GM12878 (cell line): ENCODE data around the gene PPP6R2. TPM values are rescaled to one million over a fixed set of nuclear protein-coding genes. Genes with fewer than 3 reads are reported as not detected.

Source experiments
- ATAC-seq: fragments of 200-7000 bp; cut with Tn5 transposase; 3 replicates; pipeline ENCODE4 v1.9.1; 2020; ENCODE audit warnings: mild to moderate bottlenecking, moderate library complexity
- BruUV-seq: library from RNA; stranded (reverse); fragments of 400-500 nt; replicated peaks from 2 replicates; lab custom pipeline; 2021; lab: Mats Ljungman, UMichigan
- CTCF ChIA-PET: fragments of 300-600 bp; sonication (Branson Sonifier 250); formaldehyde crosslinking; extraction: SDS; loops from one replicate; lab custom pipeline; 2021; ENCODE audit warnings: inconsistent platforms; lab: Yijun Ruan, JAX
- POLR2A ChIA-PET: fragments of 350-600 bp; formaldehyde crosslinking; extraction: SDS; loops from one replicate; lab custom pipeline; 2021; ENCODE audit warnings: inconsistent platforms; lab: Charles Lee
- RAD21 ChIA-PET: fragments of 300-600 bp; sonication (Branson Sonifier 250); formaldehyde crosslinking; loops from one replicate; lab custom pipeline; 2023; ENCODE audit warnings: antibody characterized with exemption; ENCODE audit not compliant: unreplicated experiment; lab: Charles Lee
- SMC1A ChIA-PET: fragments of 300-600 bp; sonication (Branson Sonifier 250); formaldehyde crosslinking; loops from one replicate; lab custom pipeline; 2023; ENCODE audit not compliant: unreplicated experiment, uncharacterized antibody; lab: Charles Lee
- DNase-seq: peaks from one replicate; pipeline ENCODE4 v3.0.0-alpha.2; 2011; ENCODE audit warnings: low read depth, low spot score
- FAIRE-seq: peaks from 3 replicates; lab custom pipeline; 2011; peaks lifted over from hg19 to GRCh38; lab: Jason Lieb, UNC
- H2AFZ ChIP-seq: 2 replicates; pipeline ENCODE4 v1.6.0; 2011; ENCODE audit warnings: low read depth, low read length, control low read depth; ENCODE audit not compliant: control insufficient read depth
- H3K27ac ChIP-seq: 2 replicates; pipeline ENCODE4 v1.5.1; 2011; ENCODE audit warnings: control low read depth; ENCODE audit not compliant: control insufficient read depth, insufficient read depth
- H3K27me3 ChIP-seq, 2 experiments: replicated peaks in 1 of 2; 2 replicates each; pipeline versions ENCODE4 v1.6.0 to v1.6.1; 2011; ENCODE audit warnings: low read length in 1 of 2; ENCODE audit not compliant: control insufficient read depth in 2 of 2, insufficient read depth in 2 of 2
- H3K36me3 ChIP-seq, 2 experiments: 2 replicates each; pipeline ENCODE4 v1.5.1; 2011; ENCODE audit warnings: low read length in 1 of 2; ENCODE audit not compliant: control insufficient read depth in 2 of 2, insufficient read depth in 2 of 2
- H3K4me1 ChIP-seq: 2 replicates; pipeline ENCODE4 v1.6.1; 2011; ENCODE audit warnings: mild to moderate bottlenecking, low read length, moderate library complexity, mixed read lengths; ENCODE audit not compliant: control insufficient read depth, insufficient read depth
- H3K4me2 ChIP-seq: 2 replicates; pipeline ENCODE4 v1.6.0; 2011; ENCODE audit warnings: control low read depth; ENCODE audit not compliant: control insufficient read depth, insufficient read depth
- H3K4me3 ChIP-seq: fragments of 200-600 bp; sonication (generic); 2 replicates; pipeline ENCODE4 v1.5.1; 2016
- H3K79me2 ChIP-seq: 2 replicates; pipeline ENCODE4 v1.6.0; 2011; ENCODE audit warnings: low read length; ENCODE audit not compliant: control insufficient read depth, insufficient read depth
- H3K9ac ChIP-seq: 2 replicates; pipeline ENCODE4 v1.8.0; 2011; ENCODE audit warnings: low read length, control low read depth, mixed read lengths; ENCODE audit not compliant: control insufficient read depth, insufficient read depth
- H3K9me3 ChIP-seq: replicated peaks from 3 replicates; pipeline ENCODE4 v1.5.1; 2011; ENCODE audit warnings: mild to moderate bottlenecking, low read length; ENCODE audit not compliant: control insufficient read depth, insufficient read depth
- H4K20me1 ChIP-seq: 2 replicates; pipeline ENCODE4 v1.6.0; 2011; ENCODE audit not compliant: control insufficient read depth, insufficient read depth
- BCL11A ChIP-seq: IDR thresholded peaks from 2 replicates; pipeline ENCODE4 v1.6.1; 2011; ENCODE audit warnings: low read depth, low read length
- GATAD2B ChIP-seq: fragments of 450-650 bp; conservative IDR thresholded peaks from 2 replicates; pipeline ENCODE4 v1.6.1; 2017; ENCODE audit warnings: low read depth, mild to moderate bottlenecking, moderate library complexity
- HSF1 ChIP-seq: fragments of 150-350 bp; IDR thresholded peaks from 2 replicates; pipeline ENCODE4 v1.6.1; 2014; ENCODE audit warnings: mild to moderate bottlenecking, low read depth, low read length
- IKZF2 ChIP-seq, 2 experiments: fragments of 450-650 bp; IDR thresholded peaks; 2 replicates each; pipeline ENCODE4 v1.6.1; 2017; ENCODE audit warnings: mild to moderate bottlenecking in 2 of 2, moderate library complexity in 2 of 2
- JUND ChIP-seq: IDR thresholded peaks from 2 replicates; pipeline ENCODE4 v1.6.1; 2012; ENCODE audit warnings: low read depth, mild to moderate bottlenecking, low read length, improper control_type of control experiment, moderate library complexity
- NBN ChIP-seq: fragments of 450-650 bp; IDR thresholded peaks from 2 replicates; pipeline ENCODE4 v1.6.1; 2016
- POLR2AphosphoS5 ChIP-seq: IDR thresholded peaks from 2 replicates; pipeline ENCODE4 v1.6.1; 2011; ENCODE audit warnings: mild to moderate bottlenecking, low read length, inconsistent platforms
- TAF1 ChIP-seq: IDR thresholded peaks from 2 replicates; pipeline ENCODE4 v1.6.1; 2011; ENCODE audit warnings: mild to moderate bottlenecking, low read depth, low read length, borderline replicate concordance
- WRNIP1 ChIP-seq: IDR thresholded peaks from 2 replicates; pipeline ENCODE4 v1.6.1; 2011; ENCODE audit warnings: low read depth, low read length, improper control_type of control experiment, borderline replicate concordance
- ZBTB11 ChIP-seq: fragments of 450-650 bp; formaldehyde crosslinking; IDR thresholded peaks from 2 replicates; pipeline ENCODE4 v1.5.0; 2022; ENCODE audit warnings: mild to moderate bottlenecking, missing genetic modification characterization
- ZBTB33 ChIP-seq: fragments of 450-650 bp; IDR thresholded peaks from 2 replicates; pipeline ENCODE4 v1.6.1; 2017; ENCODE audit warnings: mild to moderate bottlenecking
- ZNF274 ChIP-seq: IDR thresholded peaks from one replicate; pipeline ENCODE4 v1.8.0; 2011; ENCODE audit not compliant: insufficient read length, insufficient read depth
- ZNF592 ChIP-seq: fragments of 450-650 bp; IDR thresholded peaks from 2 replicates; pipeline ENCODE4 v1.6.1; 2017; ENCODE audit warnings: mild to moderate bottlenecking, moderate library complexity
- WGBS: methylation state at CpG from one replicate; pipeline ENCODE4 v1.1.6; 2016; ENCODE audit warnings: low lambda C conversion rate; ENCODE audit not compliant: insufficient replicate concordance, insufficient coverage; ENCODE audit errors: missing lambda C conversion rate; 5-methylcytosine and 5-hydroxymethylcytosine counted together
- in situ Hi-C: fragments of 300-500 bp; cut with MboI; formaldehyde crosslinking; loops from 9 replicates; pipeline ENCODE4 v1.14.3; 2018; ENCODE audit warnings: mixed read lengths
- intact Hi-C: fragments of 100-400 bp; cut with micrococcal nuclease; formaldehyde crosslinking; loops from one replicate; pipeline ENCODE4 v1.14.2; 2022; ENCODE audit not compliant: unreplicated experiment
- polyA plus RNA-seq, 11 experiments: library from polyadenylated mRNA; depleted of rRNA in 4 of 11; unstranded in 6 of 11; stranded (reverse) in 5 of 11; fragments of >200 nt; fragmentation: Nextera tagmentation in 4 of 11; fragmentation: Illumina TruSeq in 1 of 11; extraction: Ambion mirVana in 4 of 11; extraction: Trizol in 1 of 11; gene quantifications; 1 replicate in 1 of 11; 2 replicates in 10 of 11; pipeline versions ENCODE4 v1.2.1 to v1.2.3, GENCODE V29; 2011 to 2016; ENCODE audit warnings: inconsistent platforms in 2 of 11, missing spikeins in 2 of 11, low read depth in 1 of 11
- total RNA-seq, 4 experiments: library from RNA; depleted of rRNA in 3 of 4; stranded (reverse); fragments of >200 nt in 3 of 4; fragmentation: Illumina TruSeq in 1 of 4; extraction: Trizol in 1 of 4; gene quantifications; 2 replicates each; pipeline versions ENCODE4 v1.2.1 to v1.2.3, GENCODE V29; 2013 to 2021

Gene PPP6R2
- total and polyA plus RNA-seq, 10 of the 15 experiments (the other 5 are each of a cell fraction or from before 2014, with no cell fraction given) = 0.29 to 52.6 (median 25.4) TPM

GRCh38 chr22:50297510-50298265 is 45.4 kb upstream of the PPP6R2 start:
- Histone ChIP-seq H3K36me3 (peaks cover 3 to 9% of the 10 kb centered on the region in 2 experiments; a peak in 3 of 4 replicates), H3K79me2 (peaks cover 75% of the 10 kb centered on the region), H3K9me3 (no peaks in the 10 kb centered on the region), H3K9ac (no peak overlapping the region), H3K4me2 (no peak overlapping the region), H3K27me3 (no peaks in the 10 kb centered on the region), H3K4me3 (no peak overlapping the region), H3K27ac (no peak overlapping the region), H3K4me1 (peaks cover 35% of the 10 kb centered on the region), H4K20me1 (no peaks in the 10 kb centered on the region; the same call in 1 of the 2 replicates), H2AFZ (no peak overlapping the region)
- intact Hi-C loops (no loop called here), in situ Hi-C loops (no loop called here)
- BruUV-seq = TSS peak; percentile 26
- SMC1A ChIA-PET = no interaction called here
- DNase-seq = no peak
- FAIRE-seq = no peak
- RAD21 ChIA-PET = no interaction called here
- WGBS = 86% methylated on average over 19 of the region's 20 CpGs
- CTCF ChIA-PET = no interaction called here
- POLR2A ChIA-PET = interaction anchor here (1.2 kb wide), 1 partner anchor 7 kb away, joined by 5 read pairs; no protein-coding TSS in a partner anchor
- no peak for ATAC-seq
- no peak for TF ChIP-seq ZBTB33
- no peak for TF ChIP-seq ZNF274
- TF ChIP-seq POLR2AphosphoS5 = no peak
- TF ChIP-seq TAF1 = no peak
- no peak for TF ChIP-seq NBN
- no peak for TF ChIP-seq ZBTB11
- TF ChIP-seq WRNIP1 = no peak
- TF ChIP-seq IKZF2 (IDR thresholded peaks at IDR 0.05) = no peak
- no peak for TF ChIP-seq JUND
- no peak for TF ChIP-seq ZNF592
- TF ChIP-seq HSF1 = no peak
- no peak for TF ChIP-seq GATAD2B
- no peak for TF ChIP-seq BCL11A
